Endothelial cell of umbilical vein (primary cell): ENCODE data around the gene ADD1. TPM values are rescaled to one million over a fixed set of nuclear protein-coding genes. Genes with fewer than 3 reads are reported as not detected.

Source experiments
- BruUV-seq: library from RNA; stranded (reverse); fragments of 400-500 nt; replicated peaks from 2 replicates; lab custom pipeline; 2021; lab: Mats Ljungman, UMichigan
- CTCF ChIA-PET: fragments of 300-600, 350-600 bp; sonication (Branson Sonifier 250); formaldehyde crosslinking; loops from one replicate; lab custom pipeline; 2021; ENCODE audit warnings: antibody characterized with exemption, inconsistent platforms; lab: Charles Lee
- POLR2A ChIA-PET: fragments of 300-600, 350-600 bp; sonication (Branson Sonifier 250); formaldehyde crosslinking; loops from one replicate; lab custom pipeline; 2021; ENCODE audit warnings: antibody characterized with exemption, inconsistent platforms; lab: Charles Lee
- DNase-seq: peaks from one replicate; pipeline ENCODE4 v3.0.0-alpha.2; 2011; ENCODE audit warnings: low read depth, low spot score
- FAIRE-seq: peaks from 2 replicates; lab custom pipeline; 2011; peaks lifted over from hg19 to GRCh38; lab: Jason Lieb, UNC
- H2AFZ ChIP-seq: 2 replicates; pipeline ENCODE4 v1.6.0; 2012; ENCODE audit warnings: low read depth, low read length, control low read depth, inconsistent platforms
- H3K27ac ChIP-seq: 2 replicates; pipeline ENCODE4 v1.5.1; 2011; ENCODE audit warnings: low read depth, mild to moderate bottlenecking, control low read depth, low read length, moderate library complexity; ENCODE audit not compliant: insufficient read depth
- H3K27me3 ChIP-seq, 2 experiments: 2 replicates each; pipeline versions ENCODE4 v1.6.0 to v1.6.1; 2011; ENCODE audit warnings: low read length in 2 of 2, mixed read lengths in 1 of 2; ENCODE audit not compliant: control insufficient read depth in 2 of 2, insufficient read depth in 2 of 2
- H3K36me3 ChIP-seq, 2 experiments: 2 replicates in 1 of 2; 3 replicates in 1 of 2; pipeline ENCODE4 v1.5.1; 2011; ENCODE audit warnings: low read length in 2 of 2, mild to moderate bottlenecking in 1 of 2, moderate library complexity in 1 of 2; ENCODE audit not compliant: control insufficient read depth in 2 of 2, insufficient read depth in 2 of 2; ENCODE audit errors: extremely low read depth in 1 of 2
- H3K4me1 ChIP-seq: 3 replicates; pipeline ENCODE4 v1.5.1; 2011; ENCODE audit warnings: mild to moderate bottlenecking, low read length; ENCODE audit not compliant: control insufficient read depth, insufficient read depth; ENCODE audit errors: extremely low read depth
- H3K4me2 ChIP-seq: 2 replicates; pipeline ENCODE4 v1.6.1; 2011; ENCODE audit warnings: low read length, control low read depth, mixed read lengths; ENCODE audit not compliant: insufficient read depth
- H3K4me3 ChIP-seq, 3 experiments: fragments of 200-600 bp in 1 of 3; sonication (generic), shearing (Covaris generic) in 1 of 3; replicated peaks in 1 of 3; 2 replicates each; pipeline ENCODE4 v1.5.1; 2011 to 2016; ENCODE audit warnings: control low read depth in 3 of 3, low read length in 3 of 3, mild to moderate bottlenecking in 2 of 3, inconsistent platforms in 1 of 3, low read depth in 1 of 3, moderate library complexity in 1 of 3; ENCODE audit not compliant: insufficient read depth in 1 of 3
- H3K79me2 ChIP-seq: 2 replicates; pipeline ENCODE4 v1.6.0; 2012; ENCODE audit warnings: low read length, inconsistent platforms; ENCODE audit not compliant: control insufficient read depth, insufficient read depth
- H3K9ac ChIP-seq: replicated peaks from 2 replicates; pipeline ENCODE3; 2011; ENCODE audit warnings: low read length, control low read depth; ENCODE audit not compliant: insufficient read depth; ENCODE audit errors: extremely low read depth
- H3K9me1 ChIP-seq: replicated peaks from 3 replicates; pipeline ENCODE4 v1.6.0; 2011; ENCODE audit warnings: mild to moderate bottlenecking, low read length; ENCODE audit not compliant: control insufficient read depth, insufficient read depth; ENCODE audit errors: extremely low read depth
- H3K9me3 ChIP-seq: replicated peaks from 2 replicates; pipeline ENCODE4 v1.5.1; 2012; ENCODE audit warnings: low read length, inconsistent platforms; ENCODE audit not compliant: control insufficient read depth, insufficient read depth
- H4K20me1 ChIP-seq: replicated peaks from 2 replicates; pipeline ENCODE3; 2011; ENCODE audit warnings: mild to moderate bottlenecking, low read length; ENCODE audit not compliant: control insufficient read depth, insufficient read depth; ENCODE audit errors: extremely low read depth
- CTCF ChIP-seq, 2 donors: IDR thresholded peaks; 1 replicate in 1 of 2; 2 replicates in 1 of 2; pipeline ENCODE4 v1.5.1; 2011; ENCODE audit warnings: low read length in 2 of 2, mild to moderate bottlenecking in 2 of 2, moderate library complexity in 2 of 2, control low read depth in 1 of 2, inconsistent platforms in 1 of 2, low read depth in 1 of 2; ENCODE audit not compliant: insufficient read depth in 1 of 2; ENCODE audit errors: extremely low read depth in 1 of 2
- EZH2 ChIP-seq: IDR thresholded peaks from 2 replicates; pipeline ENCODE4 v1.6.1; 2012; ENCODE audit warnings: borderline replicate concordance, low read depth, mild to moderate bottlenecking, moderate library complexity, low read length, inconsistent platforms; ENCODE audit not compliant: severe bottlenecking
- FOS ChIP-seq: IDR thresholded peaks from 2 replicates; pipeline ENCODE4 v1.6.1; 2011; ENCODE audit warnings: mild to moderate bottlenecking, low read length, moderate library complexity, borderline replicate concordance; ENCODE audit not compliant: insufficient read depth
- GATA2 ChIP-seq: IDR thresholded peaks from 2 replicates; pipeline ENCODE4 v1.7.0; 2011; ENCODE audit warnings: low read depth, mild to moderate bottlenecking, moderate library complexity, mixed read lengths, low read length; ENCODE audit not compliant: insufficient read length, insufficient read depth
- JUN ChIP-seq: IDR thresholded peaks from 2 replicates; pipeline ENCODE4 v1.6.1; 2011; ENCODE audit warnings: borderline replicate concordance, low read depth; ENCODE audit not compliant: insufficient read length, insufficient read depth
- MAX ChIP-seq: IDR thresholded peaks from 2 replicates; pipeline ENCODE4 v1.6.1; 2011; ENCODE audit not compliant: insufficient read depth, insufficient read length
- MYC ChIP-seq: IDR thresholded peaks from one replicate; pipeline ENCODE4 v1.6.1; 2011; ENCODE audit warnings: mild to moderate bottlenecking, low read depth, low read length
- POLR2A ChIP-seq: IDR thresholded peaks from 2 replicates; pipeline ENCODE4 v1.6.1; 2012; ENCODE audit warnings: low read depth, mild to moderate bottlenecking, control low read depth, low read length
- POLR2AphosphoS5 ChIP-seq: IDR thresholded peaks from 2 replicates; pipeline ENCODE4 v1.6.1; 2012; ENCODE audit warnings: low read depth, mild to moderate bottlenecking, control low read depth, low read length, moderate library complexity; ENCODE audit not compliant: insufficient read depth
- dilution Hi-C: fragments of 300-500 bp; cut with MboI; formaldehyde crosslinking; loops from one replicate; pipeline ENCODE4 v1.15.0; 2019; ENCODE audit warnings: low sequenced_read_pairs; ENCODE audit not compliant: extremely low pct_ligation_motif_present
- intact Hi-C: fragments of 100-400 bp; cut with micrococcal nuclease; formaldehyde crosslinking; loops from one replicate; pipeline ENCODE4 v1.10.0; 2022
- polyA plus RNA-seq, 4 experiments: library from polyadenylated mRNA; depleted of rRNA in 3 of 4; stranded (reverse) in 3 of 4; unstranded in 1 of 4; fragments of >200 nt; gene quantifications; 2 replicates each; pipeline versions ENCODE4 v1.2.1 to v1.2.3, GENCODE V29; 2011 to 2012; ENCODE audit warnings: missing spikeins in 1 of 4
- total RNA-seq: library from RNA; stranded (reverse); gene quantifications from 2 replicates; pipeline ENCODE4 v1.2.3, GENCODE V29; 2021

ADD1 gene
- total and polyA plus RNA-seq, 2 donors (not counting 3 experiments of a cell fraction or from before 2014, with no cell fraction given): 219 to 305 TPM

GRCh38 chr4:2914256-2915126 is 70.8 kb downstream of the ADD1 start:
- ChIA-PET CTCF (interaction anchor here (0.9 to 1.9 kb wide), 3 partner anchors 13 to 189 kb away, joined by 3 to 5 read pairs (median 4); no protein-coding TSS in a partner anchor), POLR2A (no interaction called here)
- no peak overlapping the region for H3K4me3 ChIP-seq
- no peaks in the 10 kb centered on the region for H3K4me1 ChIP-seq
- no peak overlapping the region for H3K9ac ChIP-seq
- H2AFZ ChIP-seq: no peak overlapping the region
- H3K36me3 ChIP-seq: peaks cover 16 to 35% of the 10 kb centered on the region in 2 experiments
- BruUV-seq: no TSS peak
- H3K79me2 ChIP-seq: peaks cover 16% of the 10 kb centered on the region
- FAIRE-seq (no peak), DNase-seq (no peak)
- no peaks in the 10 kb centered on the region for H3K9me1 ChIP-seq
- H4K20me1 ChIP-seq: no peaks in the 10 kb centered on the region
- no peak overlapping the region for H3K4me2 ChIP-seq
- H3K27me3 ChIP-seq: no peaks in the 10 kb centered on the region
- TF ChIP-seq POLR2AphosphoS5: no peak
- no peak for TF ChIP-seq GATA2
- TF ChIP-seq POLR2A: no peak
- TF ChIP-seq FOS: no peak
- TF ChIP-seq JUN: no peak
- no peak for TF ChIP-seq MYC
- TF ChIP-seq CTCF (IDR thresholded peaks at IDR 0.05; ENCODE audit: extremely low read depth in 1 of 2, insufficient read depth in 1 of 2, low read depth in 1 of 2, low read length in 2 of 2): no peak
- TF ChIP-seq MAX: no peak
- no peak for TF ChIP-seq EZH2
- dilution Hi-C loops (no loop called here), intact Hi-C loops (no loop called here)
- no peaks in the 10 kb centered on the region for H3K9me3 ChIP-seq
- no peak overlapping the region for H3K27ac ChIP-seq
